DOHH2 (cell line): ENCODE measurements around the gene SLC25A22.

Experiments used
- CTCF ChIP-seq: fragments of 200-600 bp; sonication (generic); IDR thresholded peaks from one replicate; pipeline ENCODE4 v1.5.1; 2014; ENCODE audit warnings: antibody characterized with exemption, mild to moderate bottlenecking, low read depth, low read length; ENCODE audit not compliant: poor library complexity, severe bottlenecking
- EZH2phosphoT487 ChIP-seq: fragments of 200-600 bp; sonication (generic); IDR thresholded peaks from 2 replicates; pipeline ENCODE4 v1.6.1; 2017; ENCODE audit warnings: borderline replicate concordance, mild to moderate bottlenecking, antibody characterized with exemption, low read length, moderate library complexity, mixed read lengths

GRCh38 chr11:802693-803466 lies 4.8 kb upstream of the SLC25A22 start:
- no peak for TF ChIP-seq CTCF
- TF ChIP-seq EZH2phosphoT487, result no peak
